Tongue (tissue), 2 donors: ENCODE data around the gene AGK. TPM values are rescaled to one million over a fixed set of nuclear protein-coding genes. Genes with fewer than 3 reads are reported as not detected.

ENCODE experiments used
- DNase-seq: peaks from one replicate; pipeline ENCODE4 v3.0.0-alpha.2; 2015
- total RNA-seq: library from RNA; depleted of rRNA; stranded (reverse); fragments of >200 nt; gene quantifications from one replicate; pipeline ENCODE4 v1.2.3, GENCODE V29; 2014

Gene AGK, protein sequence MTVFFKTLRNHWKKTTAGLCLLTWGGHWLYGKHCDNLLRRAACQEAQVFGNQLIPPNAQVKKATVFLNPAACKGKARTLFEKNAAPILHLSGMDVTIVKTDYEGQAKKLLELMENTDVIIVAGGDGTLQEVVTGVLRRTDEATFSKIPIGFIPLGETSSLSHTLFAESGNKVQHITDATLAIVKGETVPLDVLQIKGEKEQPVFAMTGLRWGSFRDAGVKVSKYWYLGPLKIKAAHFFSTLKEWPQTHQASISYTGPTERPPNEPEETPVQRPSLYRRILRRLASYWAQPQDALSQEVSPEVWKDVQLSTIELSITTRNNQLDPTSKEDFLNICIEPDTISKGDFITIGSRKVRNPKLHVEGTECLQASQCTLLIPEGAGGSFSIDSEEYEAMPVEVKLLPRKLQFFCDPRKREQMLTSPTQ
- total RNA-seq, result 40.0 TPM

DNA sequence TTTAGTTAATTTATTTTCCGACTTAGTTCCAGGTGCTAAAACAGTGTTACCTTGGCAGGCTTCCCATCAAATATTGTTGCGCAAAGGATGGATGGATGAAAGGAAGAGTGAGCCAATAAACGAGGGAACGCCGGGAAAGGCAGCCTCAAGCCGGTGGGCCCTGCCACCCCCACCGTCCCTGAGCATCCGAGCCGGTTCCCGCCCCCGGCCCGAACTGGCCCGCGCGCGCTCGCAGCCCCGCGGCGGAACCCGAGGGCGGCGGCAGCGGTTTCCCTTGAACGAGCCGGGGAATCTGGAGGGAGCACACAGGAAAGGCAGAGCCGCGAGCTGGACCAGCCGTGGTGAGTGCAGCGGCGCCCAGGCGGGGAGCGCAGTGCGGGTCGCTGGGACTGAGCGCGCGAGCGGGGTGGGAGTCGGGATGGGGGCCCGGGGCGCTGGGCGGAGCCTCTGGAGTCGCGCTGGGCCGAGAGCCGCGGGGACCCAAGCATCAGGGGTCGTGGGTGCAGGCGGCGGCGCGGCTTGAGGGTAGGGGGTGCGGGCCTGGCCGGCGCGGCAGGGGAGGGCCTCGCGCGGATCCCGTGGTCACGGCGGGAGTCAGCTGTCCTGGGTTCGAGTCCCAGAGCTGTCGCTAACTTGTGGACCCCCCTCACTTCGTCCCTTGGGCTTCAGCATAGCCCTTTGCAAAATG is at the start of gene AGK:
TSS of gene AGK (plus strand) at position 317 of the 688 bp plus-strand sequence. CDS start 4,057 bp downstream, outside the sequence.
- peak; percentile 89 for DNase-seq

DNA sequence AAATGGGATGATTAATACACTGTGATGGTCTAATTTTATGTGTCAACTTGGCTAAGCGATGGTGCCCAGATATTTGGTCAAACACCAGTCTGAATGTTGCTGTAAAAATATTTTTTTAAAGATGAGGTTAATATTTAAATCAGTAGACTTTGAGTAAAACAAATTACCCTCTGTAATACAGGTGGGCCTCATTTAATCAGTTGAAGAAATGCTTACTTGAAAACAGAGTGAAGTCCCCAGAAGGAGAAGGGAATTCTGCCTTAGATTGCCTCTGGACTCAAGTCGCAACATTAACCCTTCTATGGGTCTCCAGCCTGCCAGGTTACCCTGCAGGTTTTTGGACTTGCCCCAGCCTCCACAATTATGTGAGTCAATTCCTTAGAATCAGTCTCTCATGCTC is 49.8 kb upstream of the AGK start:
- no peak for DNase-seq

DNA sequence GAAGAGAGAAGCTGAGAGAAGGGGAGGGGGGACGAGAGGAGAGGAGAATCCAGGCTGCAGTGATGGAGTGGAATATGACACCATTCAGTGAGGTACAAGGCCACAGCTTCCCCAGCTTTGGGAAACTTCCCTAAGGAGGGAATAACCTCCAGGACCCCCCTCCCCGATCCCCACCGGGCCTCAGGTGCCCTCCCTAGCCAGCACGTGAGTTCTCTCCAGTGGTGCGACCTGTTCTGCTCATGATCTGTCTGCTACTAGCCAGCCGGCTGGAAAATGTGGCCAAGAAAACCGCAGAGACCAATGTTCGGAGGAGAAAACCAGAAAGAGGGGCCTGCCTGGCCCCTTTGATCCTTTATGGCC is 39.9 kb upstream of the AGK start:
- no peak for DNase-seq

DNA sequence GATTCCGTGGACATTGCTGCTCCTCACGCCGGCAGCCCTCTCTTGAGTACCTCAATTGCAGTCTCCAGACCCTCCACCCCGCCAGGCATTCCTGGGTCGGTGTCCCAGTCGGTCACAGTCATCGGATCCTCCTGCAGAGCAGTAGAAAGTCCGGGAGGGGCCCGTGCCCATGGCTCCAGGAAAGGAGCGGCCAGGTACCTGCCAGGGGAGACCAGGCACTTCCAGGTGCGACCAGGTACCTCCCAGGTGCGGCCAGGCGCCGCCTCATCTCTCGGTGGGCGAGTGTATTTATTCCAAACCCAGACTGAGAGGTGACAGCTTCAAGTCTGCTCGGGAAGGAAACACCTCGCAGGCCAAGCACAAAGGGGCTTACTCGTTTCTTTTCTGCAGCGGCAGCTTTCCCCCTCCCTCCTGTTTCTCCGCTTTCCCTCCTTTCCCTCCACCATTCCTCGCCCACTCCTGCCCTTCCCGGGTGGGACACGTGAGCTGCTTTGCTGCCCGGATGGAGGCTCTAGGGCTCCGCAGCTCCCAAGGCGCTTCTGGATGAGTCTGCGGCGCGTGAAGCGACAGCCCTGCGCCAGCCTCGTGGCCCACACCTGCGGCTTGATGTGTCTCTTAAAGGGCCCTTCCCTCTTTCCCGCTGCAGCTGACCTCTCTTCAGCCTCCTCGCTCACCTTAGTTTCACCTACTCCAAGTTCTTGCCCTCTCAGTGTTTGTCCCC is 39.4 kb upstream of the AGK start:
- peak; percentile 15 for DNase-seq

DNA sequence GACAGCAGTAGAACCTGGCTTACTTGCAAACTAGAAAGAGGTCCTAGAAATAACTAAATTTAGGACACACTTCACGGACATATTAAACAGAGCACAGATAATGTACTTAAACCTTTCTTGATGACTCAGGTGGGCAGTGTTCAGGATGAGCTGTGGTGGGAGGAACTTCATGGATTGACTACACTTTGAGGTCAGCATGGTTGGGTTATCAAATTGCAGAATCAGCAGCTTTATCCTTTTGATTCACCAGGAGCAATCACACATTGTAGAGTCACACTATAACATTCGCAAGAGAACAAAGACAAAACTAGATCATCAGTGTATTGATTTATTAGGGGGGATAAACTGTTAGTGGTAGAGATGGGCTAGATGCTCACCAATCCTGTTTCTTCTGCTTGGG is 38.6 kb upstream of the AGK start:
- no peak for DNase-seq

DNA sequence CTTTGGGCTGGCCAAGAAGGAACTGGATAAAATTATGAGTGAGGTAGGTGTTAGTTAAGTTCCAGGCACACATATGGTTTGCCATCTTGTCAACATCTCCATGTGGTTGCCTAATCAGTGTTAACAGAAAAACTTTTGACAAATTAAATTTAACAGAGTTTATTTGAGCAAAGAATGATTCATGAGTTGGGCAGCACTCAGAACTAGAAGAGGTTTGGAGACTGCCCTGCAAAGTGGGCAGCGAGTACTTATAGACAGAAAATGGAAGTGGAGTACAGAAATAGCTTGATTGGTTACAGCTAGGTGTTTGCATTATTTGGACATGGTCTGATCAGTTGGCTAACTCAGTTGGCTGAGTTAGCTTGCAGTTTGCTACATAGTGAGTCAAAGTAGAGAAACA is 37.5 kb upstream of the AGK start:
- DNase-seq, result no peak

DNA sequence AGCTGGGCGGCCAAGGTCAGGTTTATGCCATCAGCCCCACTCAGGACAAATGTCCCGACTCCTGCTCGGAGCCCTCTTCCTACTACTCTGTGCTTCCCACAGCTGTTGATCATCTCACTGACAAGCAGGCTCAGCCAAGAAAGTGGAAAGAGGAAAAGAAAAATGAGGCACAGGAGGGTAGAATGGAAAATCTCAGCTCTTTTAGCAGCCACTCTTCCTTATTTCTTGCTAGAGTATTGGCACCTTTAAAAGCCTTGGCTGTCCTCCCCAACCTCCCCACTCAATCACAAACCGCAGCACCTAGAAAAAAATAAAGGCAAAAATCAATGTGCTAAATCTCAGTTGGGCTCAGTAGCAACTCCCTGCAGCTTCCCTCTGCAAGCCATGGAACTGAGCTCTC is 35.3 kb upstream of the AGK start:
- peak; percentile 10 for DNase-seq

DNA sequence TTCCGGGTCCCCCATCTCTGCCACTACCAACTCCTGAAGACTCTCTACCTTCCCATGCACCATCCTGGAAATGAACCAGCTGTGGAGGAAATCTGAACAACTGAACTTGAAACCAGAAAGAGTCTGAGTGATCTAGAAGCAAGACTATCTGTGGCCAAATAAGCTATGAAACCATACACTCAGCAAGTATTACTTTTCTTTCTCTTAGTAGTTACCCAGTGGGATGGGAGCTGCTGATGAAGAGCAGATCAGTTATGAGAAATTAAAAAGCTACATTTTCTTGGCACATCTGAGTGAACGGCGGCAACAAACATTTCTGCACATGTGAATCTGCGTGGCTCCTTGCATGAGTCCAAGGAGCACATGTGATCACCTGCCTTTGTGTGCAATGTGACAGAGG is 31.6 kb upstream of the AGK start:
- DNase-seq, result no peak

DNA sequence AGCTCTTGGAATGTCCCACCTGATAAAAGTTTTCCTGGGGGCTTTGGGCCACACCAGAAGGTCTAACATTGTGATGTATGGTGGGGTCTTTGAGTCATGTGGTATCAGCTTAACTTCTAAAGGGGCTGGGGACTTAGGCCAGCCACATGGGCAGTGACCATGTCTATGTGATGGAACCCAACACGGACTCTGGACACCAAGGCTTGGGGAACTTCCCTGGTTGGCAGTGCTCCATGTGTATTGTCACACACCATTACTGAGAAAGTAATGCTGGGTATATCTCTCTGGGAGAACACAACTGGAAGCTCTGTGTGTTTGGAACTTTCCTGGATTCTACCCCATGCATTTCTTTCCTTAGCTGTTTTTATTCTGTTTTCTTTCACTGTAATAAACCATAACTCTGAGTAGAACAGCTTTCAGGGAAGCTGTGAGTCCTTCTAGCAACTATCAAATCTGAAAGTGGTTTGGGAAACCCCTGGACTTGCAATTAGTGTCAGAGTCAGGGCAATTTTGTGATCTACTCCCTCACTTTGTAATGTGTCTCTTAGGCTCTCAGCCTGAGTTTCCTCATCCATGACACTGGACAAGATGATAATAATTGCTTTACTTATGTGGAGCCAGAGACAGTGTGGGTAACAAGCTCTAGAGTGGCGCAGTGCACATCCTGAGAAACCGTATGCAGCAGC is 28.4 kb upstream of the AGK start:
- no peak for DNase-seq

DNA sequence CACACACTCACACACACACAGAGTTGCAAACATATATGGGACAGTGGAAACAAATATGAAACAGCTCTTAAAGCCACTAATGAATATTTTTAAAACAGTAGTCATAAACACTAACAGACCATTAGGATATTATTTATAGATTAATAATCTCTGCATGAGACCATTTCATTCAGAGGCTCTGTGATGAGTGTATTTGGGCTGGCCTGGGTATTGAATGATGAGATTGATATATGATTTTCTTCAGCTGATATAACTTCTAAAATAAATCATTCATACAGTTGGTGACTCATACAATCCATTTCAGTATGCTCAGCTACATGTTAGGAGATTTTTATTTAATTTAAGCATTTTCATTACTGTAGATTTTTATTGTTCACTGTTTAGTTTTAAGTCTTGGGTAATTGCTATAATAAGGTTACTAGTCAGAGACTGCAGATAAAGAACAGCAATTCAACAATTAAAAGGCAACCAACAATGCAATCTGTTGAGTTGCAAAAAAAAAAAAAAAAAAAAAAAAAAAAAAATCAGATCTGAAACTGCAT is 25.2 kb upstream of the AGK start:
- DNase-seq, result no peak

DNA sequence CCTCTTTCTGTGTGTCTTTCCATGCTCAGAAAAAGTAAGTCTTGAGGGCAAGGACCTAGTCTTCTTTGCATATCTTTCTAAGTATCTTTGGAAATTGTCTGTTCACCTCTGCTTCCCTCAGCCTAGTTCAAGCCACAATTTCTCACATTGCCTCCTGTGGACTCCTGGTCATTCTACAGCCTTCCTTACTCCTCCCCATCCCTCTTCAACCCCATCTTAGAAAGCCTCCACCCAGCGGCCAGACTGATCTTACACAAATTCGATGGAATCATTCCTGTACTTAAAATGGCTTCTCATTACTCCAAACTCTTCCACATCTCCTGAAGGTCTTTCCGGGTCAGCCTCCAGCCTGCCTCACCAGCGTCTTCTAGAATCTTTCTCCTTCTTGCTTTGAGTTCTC is 24.1 kb upstream of the AGK start:
- no peak for DNase-seq

DNA sequence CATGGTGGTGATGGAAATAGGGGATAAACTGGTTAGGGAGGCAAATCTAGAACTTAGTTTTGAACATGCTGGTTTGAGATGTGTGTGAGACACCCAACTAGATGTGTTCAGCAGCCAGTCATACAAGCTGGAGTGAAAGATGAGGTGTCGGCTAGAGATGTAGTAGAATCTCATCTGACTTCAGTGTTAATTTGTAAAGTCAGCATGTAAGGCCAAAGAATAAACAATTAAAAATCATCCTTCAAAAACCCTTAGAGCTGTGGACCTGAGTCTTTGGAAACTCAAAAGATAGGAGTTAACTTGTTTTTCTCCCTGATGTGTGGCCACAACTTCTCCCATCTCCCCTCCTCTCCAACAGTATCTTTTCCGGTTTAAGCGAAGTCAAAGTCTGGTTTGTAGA is 22.8 kb upstream of the AGK start:
- no peak for DNase-seq

DNA sequence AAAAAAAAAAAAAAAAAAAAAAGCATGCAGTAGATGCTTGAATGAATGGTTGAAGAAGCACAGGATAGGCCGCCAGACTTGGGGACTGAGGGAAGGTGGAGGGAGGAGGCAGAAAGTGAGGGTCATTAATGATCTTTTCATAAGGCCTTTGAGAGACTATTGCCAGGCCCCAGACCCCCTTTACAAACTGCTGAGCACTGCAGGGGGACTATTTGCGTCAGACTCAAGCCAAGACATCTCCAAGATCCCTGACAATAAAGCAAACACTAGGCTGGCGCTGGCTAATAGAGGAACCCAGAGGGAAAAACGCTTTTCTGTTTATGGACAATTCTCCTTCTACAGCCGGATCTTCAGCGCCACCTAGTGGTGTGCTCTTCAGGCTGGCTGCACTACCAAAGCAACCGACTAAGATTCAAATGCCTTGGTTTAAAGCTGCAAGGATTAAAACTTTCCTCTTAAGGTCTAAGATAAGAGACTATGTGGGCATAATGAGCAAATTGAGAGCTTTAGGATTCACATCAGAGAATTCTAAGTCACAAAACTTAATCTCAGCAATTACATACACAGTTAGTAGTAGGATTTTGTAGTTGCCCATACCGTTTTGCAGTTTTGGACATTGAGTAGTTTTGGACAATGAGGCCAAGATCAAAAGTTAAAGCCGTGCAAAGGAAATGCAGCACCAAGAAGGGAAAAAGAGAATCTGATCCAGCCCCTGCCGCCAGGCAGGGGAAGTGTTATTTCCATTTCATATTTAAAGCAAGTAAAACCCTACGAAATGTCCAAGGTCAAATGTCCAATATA is 17.9 kb upstream of the AGK start:
- peak; percentile 93 for DNase-seq

DNA sequence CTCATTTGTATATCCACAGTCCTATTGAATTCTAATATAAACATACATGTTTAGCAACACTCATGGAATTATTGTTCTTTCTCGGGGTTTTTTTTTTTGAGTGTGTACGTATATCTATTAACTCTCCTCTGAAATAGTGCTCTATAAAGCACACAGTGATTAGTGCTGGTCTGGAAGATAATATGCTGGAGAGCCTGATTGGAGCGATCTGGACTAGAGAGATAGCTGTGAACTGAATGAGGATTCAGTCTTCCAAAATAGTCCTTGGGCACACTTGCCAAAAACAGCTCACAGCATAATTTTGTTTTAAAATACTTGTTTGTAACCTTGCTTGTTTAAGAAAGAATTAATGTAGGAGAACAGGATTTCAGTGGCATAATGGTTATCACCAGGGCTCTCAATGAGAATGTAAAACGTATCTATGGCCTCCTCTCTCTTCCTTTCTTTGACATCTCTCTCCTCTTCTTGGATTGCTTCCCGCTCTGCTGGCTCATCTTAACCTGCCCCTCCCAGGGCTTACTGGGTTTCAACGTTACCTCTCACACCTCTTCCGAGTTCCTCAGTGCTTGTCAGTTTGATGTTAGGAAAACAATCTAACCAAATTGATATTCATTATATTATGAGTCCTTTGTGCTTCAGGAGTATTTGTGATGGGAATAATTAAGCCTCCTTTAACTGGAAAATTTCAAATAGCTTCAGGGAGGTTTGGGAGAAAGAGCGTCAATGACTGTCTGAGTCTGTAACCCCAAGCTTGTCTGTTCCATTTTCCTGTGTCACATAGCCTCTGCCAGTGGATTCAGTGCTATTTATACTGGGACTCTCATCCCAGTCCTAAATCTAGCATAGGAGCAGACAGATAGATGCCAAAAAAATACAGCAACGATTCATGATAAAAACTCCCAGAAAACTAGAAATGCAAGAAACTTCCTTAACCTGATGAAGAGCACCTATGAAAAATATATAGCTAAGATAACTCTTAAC is 16.2 kb upstream of the AGK start:
- no peak for DNase-seq

DNA sequence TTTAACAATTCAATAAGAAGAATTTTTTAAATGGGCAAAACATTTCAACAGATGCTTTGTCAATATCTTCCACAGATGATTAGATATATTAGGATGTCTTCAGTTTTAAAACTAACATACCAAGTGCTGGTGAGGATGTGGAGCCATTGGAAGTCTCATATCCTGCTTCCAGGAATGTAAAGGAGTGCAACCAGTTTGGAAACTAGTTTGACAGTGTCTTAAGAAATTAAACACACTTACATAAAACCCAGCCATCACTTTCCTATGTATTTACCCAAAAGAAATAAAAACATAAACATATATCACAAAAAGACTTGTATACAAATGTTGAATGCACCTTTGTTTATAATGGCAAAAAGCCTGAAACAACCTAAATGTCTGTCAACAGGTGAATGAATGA is 13.3 kb upstream of the AGK start:
- DNase-seq, result no peak

DNA sequence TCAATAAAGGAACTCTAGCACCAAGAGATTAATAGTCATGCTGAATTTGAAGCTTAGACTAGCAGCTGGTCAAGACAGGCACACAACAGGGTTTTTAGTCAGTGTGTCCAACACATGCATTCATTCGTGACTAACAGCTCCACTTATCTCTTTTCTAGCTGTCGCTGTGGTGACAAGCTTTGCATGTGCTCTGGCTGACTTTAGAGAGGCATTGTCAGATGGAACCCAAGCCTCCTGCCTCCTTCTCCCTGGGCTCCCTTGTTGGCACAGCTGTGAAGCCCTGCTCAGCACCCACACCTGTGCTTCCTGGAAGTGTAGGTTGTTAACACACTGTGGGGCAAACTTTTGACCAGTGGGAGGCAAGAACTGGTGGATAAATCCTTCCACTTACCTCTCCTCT is 9.8 kb upstream of the AGK start:
- DNase-seq, result no peak

DNA sequence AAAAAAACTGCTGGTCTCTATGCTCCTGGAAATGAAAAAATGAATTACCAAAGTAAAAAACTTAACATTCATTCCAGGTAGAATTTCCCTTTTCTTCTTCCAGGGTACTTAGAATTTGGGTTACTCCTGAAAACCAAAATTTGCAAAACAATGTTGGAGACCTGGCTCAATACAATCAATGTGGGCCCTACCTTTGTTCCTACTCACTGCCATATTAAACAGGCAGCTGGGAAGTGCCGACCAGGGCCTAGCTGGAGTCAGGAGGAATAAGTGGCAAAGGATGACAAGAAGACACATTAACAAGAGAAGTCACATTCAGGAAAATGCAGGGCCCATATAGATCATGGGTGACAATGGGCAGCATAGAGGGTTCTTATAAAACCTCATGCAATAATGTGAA is 6.4 kb upstream of the AGK start:
- DNase-seq, result no peak

DNA sequence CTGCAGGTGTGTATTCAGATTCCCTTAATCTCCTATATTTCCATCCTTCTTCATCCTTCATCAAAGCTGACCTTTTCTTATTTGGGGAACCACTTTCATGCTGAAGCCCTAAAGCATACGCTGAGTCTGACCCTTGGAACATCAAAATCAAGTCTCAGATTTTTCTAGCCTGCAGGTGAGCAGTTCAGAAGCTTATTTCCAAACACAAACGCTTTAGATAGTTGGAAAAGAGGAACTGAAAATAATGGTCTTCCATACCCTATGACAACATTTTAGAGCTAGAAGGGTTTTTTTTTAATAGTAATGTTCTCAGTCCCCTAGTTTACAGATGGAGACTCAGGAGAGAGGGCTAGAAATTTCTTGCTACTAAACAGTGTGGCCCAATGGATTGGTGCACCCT is 1.6 kb upstream of the AGK start:
- no peak for DNase-seq

DNA sequence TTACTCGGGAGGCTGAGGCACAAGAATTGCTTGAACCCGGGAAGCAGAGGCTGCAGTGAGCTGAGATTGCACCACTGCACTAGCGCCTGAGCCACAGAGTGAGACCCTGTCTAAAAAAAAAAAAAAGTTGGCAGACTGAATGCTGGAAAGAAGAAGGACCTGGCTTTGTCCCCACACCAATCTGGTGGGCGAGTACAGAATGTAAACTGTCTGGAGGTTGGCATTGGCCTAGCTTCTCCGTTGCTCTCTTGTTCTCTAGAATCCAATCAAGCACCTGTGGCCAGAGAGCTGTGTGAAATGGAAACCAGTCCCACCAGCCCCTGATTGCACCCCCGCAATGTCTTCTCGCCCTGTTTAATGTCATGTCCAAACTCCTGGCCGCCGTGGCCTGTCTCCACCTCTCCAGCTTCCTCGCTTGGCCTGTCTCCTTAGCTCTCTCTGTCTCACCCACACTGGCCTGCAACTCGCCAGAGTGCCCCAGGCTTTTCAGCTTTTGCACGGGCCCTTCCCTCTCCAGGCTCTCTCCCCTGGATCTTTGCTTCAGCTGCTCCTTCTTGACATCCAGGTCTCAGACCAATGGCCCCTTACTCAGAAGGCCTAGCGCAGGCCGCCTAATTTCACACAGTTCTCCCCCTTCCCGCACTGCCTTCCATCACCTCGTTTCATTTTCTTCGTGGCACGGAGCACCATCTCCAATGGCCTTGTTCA is 670 bp upstream of the AGK start:
- DNase-seq, result no peak

DNA sequence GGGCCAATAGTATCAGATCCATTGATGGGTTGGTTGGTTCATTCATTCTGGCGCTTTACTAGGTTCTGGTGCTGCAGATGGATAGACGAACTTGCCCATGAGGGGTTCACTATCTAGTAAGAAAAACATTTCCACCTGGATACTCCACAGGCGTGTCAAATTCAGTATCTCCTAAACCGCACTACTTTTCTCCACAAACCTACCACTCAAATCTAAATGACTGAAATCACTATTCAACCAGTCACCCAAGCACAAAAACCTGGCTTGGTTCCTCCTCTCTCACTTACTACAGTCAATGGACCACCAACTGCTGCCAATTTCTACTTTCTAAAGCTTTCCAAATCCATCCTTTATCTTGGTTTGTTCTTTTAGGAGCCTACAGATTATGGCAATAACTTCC is 572 bp downstream of the AGK start:
- no peak for DNase-seq
